GM12873 (cell line): ENCODE results near the gene KIF18A.

Source experiments
- CTCF ChIP-seq: IDR thresholded peaks from 2 replicates; pipeline ENCODE4 v1.5.1; 2012; ENCODE audit warnings: low read depth, mild to moderate bottlenecking, moderate library complexity, low read length, control low read depth; ENCODE audit not compliant: insufficient read depth; ENCODE audit errors: missing control alignments

Gene KIF18A

GRCh38 chr11:28107750-28108618 lies at the start of gene KIF18A, which contains the start of gene METTL15:
Gene KIF18A, minus strand, starts transcription at chr11:28108156. Its CDS starts 10,209 bp downstream, at chr11:28097947.
Gene METTL15, plus strand, starts transcription at chr11:28108388. Its CDS starts 4,947 bp downstream, at chr11:28113335.
- TF ChIP-seq CTCF: no peak

GRCh38 chr11:28153586-28153985 lies 45.6 kb upstream of the KIF18A start:
- no peak for TF ChIP-seq CTCF

DNA sequence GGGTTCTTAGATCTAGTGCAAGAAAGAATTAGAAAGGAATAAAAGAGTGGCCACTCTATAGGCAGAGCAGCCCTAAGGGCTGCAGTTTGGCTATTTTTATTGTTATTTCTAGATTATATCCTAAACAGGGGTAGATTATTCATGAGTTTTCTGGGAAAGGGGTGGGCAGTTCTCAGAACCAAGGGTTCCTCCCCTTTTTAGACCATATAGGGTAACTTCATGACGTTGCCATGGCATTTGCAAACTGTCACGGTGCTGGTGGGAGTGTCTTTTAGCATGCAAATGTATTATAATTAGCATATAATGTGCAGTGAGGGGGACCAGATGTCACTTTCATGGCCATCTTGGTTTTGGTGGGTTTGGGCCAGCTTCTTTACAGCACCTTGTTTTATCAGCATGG lies 44.8 kb upstream of the KIF18A start:
- TF ChIP-seq CTCF: no peak

GRCh38 chr11:28146123-28146751 lies 38.3 kb upstream of the KIF18A start:
- no peak for TF ChIP-seq CTCF

DNA sequence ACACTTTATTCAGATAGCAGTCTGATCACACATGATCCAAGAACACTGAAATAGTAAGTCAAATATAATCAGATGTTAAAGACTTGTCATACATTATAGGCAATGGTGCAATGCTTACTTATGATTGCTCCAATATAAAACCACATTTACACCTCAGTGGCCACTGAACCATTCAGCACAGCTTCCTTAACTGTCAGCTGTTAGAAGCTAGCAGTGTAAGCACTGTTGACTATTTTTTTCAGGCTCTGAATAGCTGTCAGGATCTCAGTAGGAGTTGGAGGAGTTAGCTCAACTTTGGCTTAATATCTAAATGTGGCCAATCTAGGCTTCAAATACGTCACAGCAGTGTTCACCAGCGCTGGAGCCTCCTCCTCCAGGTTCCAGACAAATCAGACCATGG lies 36.9 kb upstream of the KIF18A start:
- no peak for TF ChIP-seq CTCF

DNA sequence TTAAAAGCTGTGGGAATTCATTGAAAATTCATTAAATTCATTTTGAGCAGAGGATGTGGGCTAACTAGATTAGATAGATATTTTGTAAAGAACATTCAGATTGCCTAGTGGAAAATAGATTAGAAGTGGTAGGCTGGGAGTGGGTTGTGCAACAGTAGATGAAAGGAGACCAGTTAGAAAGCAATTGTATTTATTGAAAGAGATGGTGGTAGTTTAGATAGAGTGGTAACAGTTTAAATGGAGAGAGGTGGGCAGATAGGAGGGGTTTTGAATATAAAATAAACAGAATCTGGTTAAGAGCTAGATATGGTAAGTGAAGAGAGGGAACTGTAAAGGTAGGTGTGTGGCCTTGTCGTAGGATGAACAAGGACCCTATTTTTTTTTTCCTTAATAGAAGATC lies 34.8 kb upstream of the KIF18A start:
- TF ChIP-seq CTCF: no peak

GRCh38 chr11:28140689-28141455 lies 32.9 kb upstream of the KIF18A start:
- no peak for TF ChIP-seq CTCF
